ENCODE results near the gene KDM5B. TPM values are rescaled to one million over a fixed set of nuclear protein-coding genes. Genes with fewer than 3 reads are reported as not detected.
A peak's percentile ranks its signal among the peaks of the same experiment; 100 is the strongest.

Gene KDM5B
- total RNA-seq, 1 donor from 2014 or later, result 126 TPM

DNA sequence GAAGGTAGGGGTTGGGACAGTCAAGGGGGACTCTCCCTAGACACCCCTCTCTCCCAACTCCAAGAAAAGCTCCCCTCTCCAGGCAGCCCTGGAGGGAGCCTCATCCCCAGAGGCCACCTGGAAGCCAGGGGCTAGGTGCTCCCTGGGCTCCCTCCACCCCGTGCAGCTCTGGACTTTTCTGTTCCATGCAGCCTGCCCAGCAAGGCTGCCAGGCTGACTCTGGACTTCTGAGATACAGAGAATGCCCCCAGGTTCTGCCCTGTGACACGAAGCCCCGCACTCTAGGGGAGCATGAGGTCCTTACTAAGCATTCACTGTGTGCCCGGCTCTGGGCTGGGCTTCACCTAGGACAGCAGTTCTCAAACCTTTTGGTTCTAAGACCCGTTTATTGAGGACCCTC lies 108.2 kb downstream of the KDM5B start:
- H3K27me3 Mint-ChIP-seq (ENCODE audit: low read depth), result peaks cover 76% of the 10 kb centered on the region
- TF ChIP-seq, protein P1, sequence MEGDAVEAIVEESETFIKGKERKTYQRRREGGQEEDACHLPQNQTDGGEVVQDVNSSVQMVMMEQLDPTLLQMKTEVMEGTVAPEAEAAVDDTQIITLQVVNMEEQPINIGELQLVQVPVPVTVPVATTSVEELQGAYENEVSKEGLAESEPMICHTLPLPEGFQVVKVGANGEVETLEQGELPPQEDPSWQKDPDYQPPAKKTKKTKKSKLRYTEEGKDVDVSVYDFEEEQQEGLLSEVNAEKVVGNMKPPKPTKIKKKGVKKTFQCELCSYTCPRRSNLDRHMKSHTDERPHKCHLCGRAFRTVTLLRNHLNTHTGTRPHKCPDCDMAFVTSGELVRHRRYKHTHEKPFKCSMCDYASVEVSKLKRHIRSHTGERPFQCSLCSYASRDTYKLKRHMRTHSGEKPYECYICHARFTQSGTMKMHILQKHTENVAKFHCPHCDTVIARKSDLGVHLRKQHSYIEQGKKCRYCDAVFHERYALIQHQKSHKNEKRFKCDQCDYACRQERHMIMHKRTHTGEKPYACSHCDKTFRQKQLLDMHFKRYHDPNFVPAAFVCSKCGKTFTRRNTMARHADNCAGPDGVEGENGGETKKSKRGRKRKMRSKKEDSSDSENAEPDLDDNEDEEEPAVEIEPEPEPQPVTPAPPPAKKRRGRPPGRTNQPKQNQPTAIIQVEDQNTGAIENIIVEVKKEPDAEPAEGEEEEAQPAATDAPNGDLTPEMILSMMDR (IDR thresholded peaks at IDR 0.05), result no peak
- no peaks in the 10 kb centered on the region for H3K9me3 Mint-ChIP-seq (ENCODE audit: low read depth)
- no peak overlapping the region for H3K4me3 Mint-ChIP-seq (ENCODE audit: unreplicated experiment)
- DNase-seq (ENCODE audit: low spot score), result no peak
- no peak overlapping the region for H3K27ac Mint-ChIP-seq (ENCODE audit: unreplicated experiment)
- H3K4me1 Mint-ChIP-seq (ENCODE audit: low read depth), result no peaks in the 10 kb centered on the region
- H3K36me3 Mint-ChIP-seq (ENCODE audit: low read depth), result no peaks in the 10 kb centered on the region

DNA sequence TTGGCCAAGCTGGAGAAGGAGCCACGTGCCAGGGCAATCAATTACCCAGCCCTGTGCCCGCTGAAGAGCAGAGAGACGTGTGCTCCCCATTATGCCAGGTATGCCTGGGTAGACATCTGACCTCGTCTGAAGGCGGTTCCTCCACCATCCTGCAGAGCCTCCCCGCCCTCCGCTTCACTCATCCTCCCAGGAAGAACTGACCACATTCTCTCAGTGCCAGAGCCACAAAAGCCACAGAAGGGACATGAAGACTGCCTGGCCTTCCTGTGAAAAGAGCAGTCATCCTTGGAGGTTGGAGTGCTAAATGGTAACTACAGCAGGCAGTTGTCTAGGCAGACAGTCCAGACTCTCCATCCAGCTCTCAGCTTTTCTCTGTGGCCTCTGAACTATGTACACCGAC lies 109.9 kb downstream of the KDM5B start:
- DNase-seq (ENCODE audit: low spot score), result no peak
- no peaks in the 10 kb centered on the region for H3K9me3 Mint-ChIP-seq (ENCODE audit: low read depth)
- H3K27ac Mint-ChIP-seq (ENCODE audit: unreplicated experiment), result no peak overlapping the region
- TF ChIP-seq, protein P1 (IDR thresholded peaks at IDR 0.05), result no peak
- H3K36me3 Mint-ChIP-seq (ENCODE audit: low read depth), result no peaks in the 10 kb centered on the region
- no peak overlapping the region for H3K4me3 Mint-ChIP-seq (ENCODE audit: unreplicated experiment)
- H3K4me1 Mint-ChIP-seq (ENCODE audit: low read depth), result no peaks in the 10 kb centered on the region
- H3K27me3 Mint-ChIP-seq (ENCODE audit: low read depth), result peaks cover 69% of the 10 kb centered on the region

DNA sequence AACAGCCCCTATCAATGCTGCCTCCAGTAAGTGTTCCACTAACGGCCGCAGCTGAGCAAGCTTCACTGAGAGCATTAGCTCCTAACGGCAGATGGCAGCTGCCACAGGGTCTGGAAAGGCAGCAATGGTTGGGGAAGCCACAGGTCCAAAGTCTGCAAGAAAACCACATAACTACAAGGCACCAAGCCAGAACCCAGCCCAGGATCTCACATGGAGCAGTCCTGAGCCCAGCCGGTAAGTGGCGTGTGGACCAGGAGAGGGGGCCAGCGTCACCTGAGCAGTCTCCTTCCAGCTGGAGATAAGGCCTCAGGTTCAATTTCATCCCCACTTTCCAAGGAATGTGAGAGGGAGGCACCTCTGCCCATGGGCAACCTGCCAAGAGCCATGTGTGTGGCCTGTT lies 111.2 kb downstream of the KDM5B start:
- H3K27me3 Mint-ChIP-seq (ENCODE audit: low read depth), result peaks cover 64% of the 10 kb centered on the region

DNA sequence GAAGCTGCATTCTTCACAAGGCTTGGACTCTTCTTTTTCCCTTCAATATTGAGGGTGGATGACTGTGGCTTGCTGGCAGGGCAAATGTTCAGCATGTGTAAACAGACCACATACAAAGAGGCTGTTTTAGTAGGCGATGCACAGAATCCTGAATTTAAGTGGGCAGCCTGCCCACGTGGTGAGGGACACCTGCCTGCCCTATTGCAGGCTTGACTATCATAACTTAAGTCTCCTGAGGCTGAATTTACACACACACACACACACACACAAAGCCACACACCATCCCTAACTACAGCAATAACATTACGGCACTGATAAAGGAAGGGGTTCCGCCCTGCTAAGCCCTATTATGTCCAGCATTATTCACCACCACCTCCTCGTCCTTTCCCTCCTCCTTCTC lies 113.9 kb downstream of the KDM5B start:
- peaks cover 64% of the 10 kb centered on the region for H3K27me3 Mint-ChIP-seq (ENCODE audit: low read depth)

More for the DNA sequence above, 111.2 kb downstream of the KDM5B start:
- TF ChIP-seq, protein P1 (IDR thresholded peaks at IDR 0.05), result no peak
- no peak overlapping the region for H3K27ac Mint-ChIP-seq (ENCODE audit: unreplicated experiment)
- no peaks in the 10 kb centered on the region for H3K9me3 Mint-ChIP-seq (ENCODE audit: low read depth)
- no peaks in the 10 kb centered on the region for H3K4me1 Mint-ChIP-seq (ENCODE audit: low read depth)
- H3K36me3 Mint-ChIP-seq (ENCODE audit: low read depth), result no peaks in the 10 kb centered on the region
- no peak for DNase-seq (ENCODE audit: low spot score)
- no peak overlapping the region for H3K4me3 Mint-ChIP-seq (ENCODE audit: unreplicated experiment)

DNA sequence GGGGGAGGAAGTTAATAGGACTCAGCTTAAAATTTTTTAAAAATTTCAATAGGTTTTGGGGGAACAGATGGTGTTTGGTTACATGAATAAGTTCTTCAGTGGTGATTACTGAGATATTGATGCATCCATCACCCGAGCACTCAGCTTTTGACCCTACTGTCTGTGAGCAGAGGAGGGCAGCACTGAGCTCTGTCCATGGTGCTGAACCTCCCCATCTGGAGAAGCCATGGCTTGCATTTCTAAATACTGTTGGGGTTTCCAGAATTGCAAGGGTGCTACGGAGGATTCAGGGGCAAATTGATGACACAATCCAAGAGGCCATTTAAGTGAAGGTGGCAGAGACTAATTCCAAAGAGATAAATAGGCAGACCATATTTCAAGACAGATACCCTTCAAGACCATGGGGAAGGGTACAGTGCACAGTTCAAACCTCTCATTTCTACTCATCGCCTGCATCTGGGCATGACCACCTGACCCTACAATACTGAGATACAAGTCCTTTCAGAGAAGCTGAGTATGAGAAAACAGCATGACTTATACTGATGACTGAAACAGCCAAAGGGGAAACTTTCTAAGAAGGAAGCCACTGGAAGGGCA lies 115.2 kb downstream of the KDM5B start:
- no peaks in the 10 kb centered on the region for H3K4me1 Mint-ChIP-seq (ENCODE audit: low read depth)
- TF ChIP-seq, protein P1 (IDR thresholded peaks at IDR 0.05), result peak; percentile 62
- H3K27me3 Mint-ChIP-seq (ENCODE audit: low read depth), result peaks cover 70% of the 10 kb centered on the region
- no peaks in the 10 kb centered on the region for H3K36me3 Mint-ChIP-seq (ENCODE audit: low read depth)
- DNase-seq (ENCODE audit: low spot score), result no peak
- no peak overlapping the region for H3K4me3 Mint-ChIP-seq (ENCODE audit: unreplicated experiment)
- H3K27ac Mint-ChIP-seq (ENCODE audit: unreplicated experiment), result no peak overlapping the region
- no peaks in the 10 kb centered on the region for H3K9me3 Mint-ChIP-seq (ENCODE audit: low read depth)

More for the DNA sequence above, 113.9 kb downstream of the KDM5B start:
- Mint-ChIP-seq H3K4me1 (ENCODE audit: low read depth) (no peaks in the 10 kb centered on the region), H3K36me3 (ENCODE audit: low read depth) (no peaks in the 10 kb centered on the region), H3K9me3 (ENCODE audit: low read depth) (no peaks in the 10 kb centered on the region), H3K4me3 (ENCODE audit: unreplicated experiment) (no peak overlapping the region), H3K27ac (ENCODE audit: unreplicated experiment) (no peak overlapping the region)
- TF ChIP-seq, protein P1 (IDR thresholded peaks at IDR 0.05), result no peak
- no peak for DNase-seq (ENCODE audit: low spot score)

All from chondrocyte (in vitro differentiated cells).